ENCODE measurements around the gene SSX2IP. TPM values are rescaled to one million over a fixed set of nuclear protein-coding genes. Genes with fewer than 3 reads are reported as not detected.
"Not testable (repeated sequence)": the region's sequence is repeated elsewhere in the genome, so short reads cannot be mapped to it uniquely, and the experiment has no call there.

The SSX2IP gene
- total RNA-seq, 1 donor from 2014 or later: 1.3 TPM

- peak in 1 of 2 donors; percentile 93 for DNase-seq (ENCODE audit: low read depth in 2 of 2)
Observed at GRCh38 chr1:84619383-84620102, 70.7 kb downstream of the SSX2IP start.

- DNase-seq (ENCODE audit: low read depth in 2 of 2): no peak
Observed at GRCh38 chr1:84617349-84617748, 72.9 kb downstream of the SSX2IP start.

GRCh38 chr1:84615790-84616189, 74.5 kb downstream of the SSX2IP start:
- DNase-seq (ENCODE audit: low read depth in 2 of 2): no peak

GRCh38 chr1:84613887-84614286, 76.4 kb downstream of the SSX2IP start:
- no peak for DNase-seq (ENCODE audit: low read depth in 2 of 2)

- DNase-seq (ENCODE audit: low read depth in 2 of 2): no peak
Observed at GRCh38 chr1:84613026-84613425, 77.2 kb downstream of the SSX2IP start.

- peak in 1 of 2 donors; percentile 78 for DNase-seq (ENCODE audit: low read depth in 2 of 2)
Observed at GRCh38 chr1:84611796-84612195, 78.5 kb downstream of the SSX2IP start.

- DNase-seq (ENCODE audit: low read depth in 2 of 2): peak in 1 of 2 donors; percentile 71
Observed at GRCh38 chr1:84611091-84611490, 79.2 kb downstream of the SSX2IP start.

GRCh38 chr1:84606977-84607376, 83.3 kb downstream of the SSX2IP start:
- no peak for DNase-seq (ENCODE audit: low read depth in 2 of 2)

GRCh38 chr1:84605157-84605556, 85.1 kb downstream of the SSX2IP start:
- no peak for DNase-seq (ENCODE audit: low read depth in 2 of 2)

- peak; percentile 12 to 76 for DNase-seq (ENCODE audit: low read depth in 2 of 2)
Observed at GRCh38 chr1:84603941-84604830, 86.1 kb downstream of the SSX2IP start.

- peak in 1 of 2 donors; percentile 85 for DNase-seq (ENCODE audit: low read depth in 2 of 2)
Observed at GRCh38 chr1:84603223-84603622, 87.0 kb downstream of the SSX2IP start.

GRCh38 chr1:84600796-84601195, 89.5 kb downstream of the SSX2IP start:
- peak in 1 of 2 donors; percentile 60 for DNase-seq (ENCODE audit: low read depth in 2 of 2)

GRCh38 chr1:84598846-84599741, 91.2 kb downstream of the SSX2IP start:
- DNase-seq (ENCODE audit: low read depth in 2 of 2): peak in 1 of 2 donors; percentile 81

GRCh38 chr1:84598418-84598817, 91.8 kb downstream of the SSX2IP start:
- DNase-seq (ENCODE audit: low read depth in 2 of 2): no peak

GRCh38 chr1:84597011-84597410, 93.2 kb downstream of the SSX2IP start:
- no peak for DNase-seq (ENCODE audit: low read depth in 2 of 2)

- not testable (repeated sequence) for DNase-seq (ENCODE audit: low read depth in 2 of 2)
Observed at GRCh38 chr1:84594959-84595358, 95.3 kb downstream of the SSX2IP start.

Other genes with a start within 250 kb of the SSX2IP start
- gene RPF1, start 211.2 kb downstream of the SSX2IP start, total RNA-seq: 18.5 and 20.0 TPM in 2 replicates
- 0.13 and 0.38 TPM in 2 replicates for gene SPATA1, start 184.1 kb downstream of the SSX2IP start, total RNA-seq
- 10.1 and 17.8 TPM in 2 replicates for gene GNG5, start 183.9 kb downstream of the SSX2IP start, total RNA-seq
- gene CTBS, start 116.0 kb downstream of the SSX2IP start, total RNA-seq: 3.2 and 5.2 TPM in 2 replicates
- gene LPAR3, start 202.7 kb upstream of the SSX2IP start, total RNA-seq: under 0.01 TPM in 1 of 2 replicates, not detected in the other